ENCODE results near the gene MAP7D1.

DNA sequence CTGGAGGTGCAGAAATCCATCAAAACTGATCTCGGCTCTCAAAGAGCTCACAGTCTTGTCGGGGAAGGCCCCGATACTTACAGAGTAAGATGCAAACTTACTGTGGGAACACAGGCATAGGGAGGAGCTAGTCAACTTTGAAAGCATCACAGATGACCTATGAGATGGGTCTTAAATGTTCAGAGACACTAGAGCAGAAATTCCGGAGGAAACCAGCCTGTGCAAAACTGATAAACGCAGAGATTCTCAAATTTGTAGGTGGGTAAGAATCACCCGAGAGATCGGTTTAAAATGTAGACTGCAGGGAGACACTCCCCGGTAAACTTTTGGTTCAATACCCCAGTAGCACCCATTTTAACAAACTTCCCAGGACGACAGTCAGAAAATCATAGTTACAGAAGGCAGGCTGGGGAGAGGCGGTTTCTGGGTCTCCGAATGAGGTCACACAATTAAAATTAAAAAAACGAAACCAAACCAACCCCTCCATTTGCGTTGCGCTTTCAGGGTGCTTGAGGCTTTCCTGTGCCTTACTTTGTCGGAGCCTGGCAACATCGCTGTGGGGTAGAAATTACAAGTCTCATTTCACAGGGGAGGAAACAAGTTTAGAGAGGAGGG, 67.5 kb downstream of the MAP7D1 start:
- TF ChIP-seq, protein P1, sequence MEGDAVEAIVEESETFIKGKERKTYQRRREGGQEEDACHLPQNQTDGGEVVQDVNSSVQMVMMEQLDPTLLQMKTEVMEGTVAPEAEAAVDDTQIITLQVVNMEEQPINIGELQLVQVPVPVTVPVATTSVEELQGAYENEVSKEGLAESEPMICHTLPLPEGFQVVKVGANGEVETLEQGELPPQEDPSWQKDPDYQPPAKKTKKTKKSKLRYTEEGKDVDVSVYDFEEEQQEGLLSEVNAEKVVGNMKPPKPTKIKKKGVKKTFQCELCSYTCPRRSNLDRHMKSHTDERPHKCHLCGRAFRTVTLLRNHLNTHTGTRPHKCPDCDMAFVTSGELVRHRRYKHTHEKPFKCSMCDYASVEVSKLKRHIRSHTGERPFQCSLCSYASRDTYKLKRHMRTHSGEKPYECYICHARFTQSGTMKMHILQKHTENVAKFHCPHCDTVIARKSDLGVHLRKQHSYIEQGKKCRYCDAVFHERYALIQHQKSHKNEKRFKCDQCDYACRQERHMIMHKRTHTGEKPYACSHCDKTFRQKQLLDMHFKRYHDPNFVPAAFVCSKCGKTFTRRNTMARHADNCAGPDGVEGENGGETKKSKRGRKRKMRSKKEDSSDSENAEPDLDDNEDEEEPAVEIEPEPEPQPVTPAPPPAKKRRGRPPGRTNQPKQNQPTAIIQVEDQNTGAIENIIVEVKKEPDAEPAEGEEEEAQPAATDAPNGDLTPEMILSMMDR (IDR thresholded peaks at IDR 0.05): no peak
- no peak for TF ChIP-seq EP300 (IDR thresholded peaks at IDR 0.05)
- TF ChIP-seq POLR2A (IDR thresholded peaks at IDR 0.05): no peak
- no peak for TF ChIP-seq POLR2AphosphoS5 (IDR thresholded peaks at IDR 0.05)
